ENCODE results near the gene CELA3A. TPM values are rescaled to one million over a fixed set of nuclear protein-coding genes. Genes with fewer than 3 reads are reported as not detected.

The CELA3A gene
- total RNA-seq, 1 donor from 2014 or later = not detected

- Mint-ChIP-seq H3K4me3 (ENCODE audit: unreplicated experiment) (peak overlapping the region; percentile 30), H3K27ac (ENCODE audit: unreplicated experiment) (no peak overlapping the region), H3K36me3 (ENCODE audit: low read depth, unreplicated experiment) (peaks cover 4% of the 10 kb centered on the region), H3K27me3 (ENCODE audit: low read depth, unreplicated experiment) (no peaks in the 10 kb centered on the region), H3K4me1 (ENCODE audit: low read depth, unreplicated experiment) (peaks cover 23% of the 10 kb centered on the region), H3K9me3 (ENCODE audit: unreplicated experiment) (no peaks in the 10 kb centered on the region)
- FAIRE-seq (no peak), DNase-seq (ENCODE audit: low read depth) (no peak)
- Histone ChIP-seq H3K27me3 (ENCODE audit: insufficient read depth, low read length) (no peaks in the 10 kb centered on the region), H3K27ac (ENCODE audit: low read depth, low read length) (no peak overlapping the region), H4K20me1 (ENCODE audit: insufficient read depth, low read length) (peaks cover 85% of the 10 kb centered on the region), H3K4me1 (ENCODE audit: insufficient read depth, low read length) (peaks cover 16% of the 10 kb centered on the region), H3K9me3 (ENCODE audit: insufficient read depth, low read depth, low read length) (no peaks in the 10 kb centered on the region), H3K36me3 (ENCODE audit: insufficient read depth, low read length) (peaks cover 14% of the 10 kb centered on the region), H3K4me2 (ENCODE audit: low read length) (peak overlapping the region; percentile 53), H2AFZ (ENCODE audit: low read depth, low read length) (no peak overlapping the region), H3K9ac (ENCODE audit: low read length) (no peak overlapping the region), H3K79me2 (ENCODE audit: insufficient read depth, low read length) (peaks cover 92% of the 10 kb centered on the region), H3K4me3 (ENCODE audit: insufficient read depth, low read depth, low read length) (no peak overlapping the region)
- TF ChIP-seq CTCF (IDR thresholded peaks at IDR 0.05; ENCODE audit: insufficient read depth, low read depth, low read length) (no peak), EZH2 (IDR thresholded peaks at IDR 0.05; ENCODE audit: insufficient read depth, low read length) (no peak)
Measured at GRCh38 chr1:22056936-22057335, 55.5 kb downstream of the CELA3A start.

GRCh38 chr1:22057861-22058260 lies 56.4 kb downstream of the CELA3A start:
- Histone ChIP-seq H3K9me3 (ENCODE audit: insufficient read depth, low read depth, low read length) (no peaks in the 10 kb centered on the region), H3K4me2 (ENCODE audit: low read length) (no peak overlapping the region), H3K27me3 (ENCODE audit: insufficient read depth, low read length) (no peaks in the 10 kb centered on the region), H3K79me2 (ENCODE audit: insufficient read depth, low read length) (peaks cover 96% of the 10 kb centered on the region), H3K36me3 (ENCODE audit: insufficient read depth, low read length) (peaks cover 14% of the 10 kb centered on the region), H4K20me1 (ENCODE audit: insufficient read depth, low read length) (peaks cover 94% of the 10 kb centered on the region), H2AFZ (ENCODE audit: low read depth, low read length) (no peak overlapping the region), H3K4me3 (ENCODE audit: insufficient read depth, low read depth, low read length) (no peak overlapping the region), H3K9ac (ENCODE audit: low read length) (no peak overlapping the region), H3K27ac (ENCODE audit: low read depth, low read length) (no peak overlapping the region), H3K4me1 (ENCODE audit: insufficient read depth, low read length) (peaks cover 16% of the 10 kb centered on the region)
- Mint-ChIP-seq H3K36me3 (ENCODE audit: low read depth, unreplicated experiment) (peaks cover 4% of the 10 kb centered on the region), H3K4me1 (ENCODE audit: low read depth, unreplicated experiment) (peaks cover 26% of the 10 kb centered on the region), H3K4me3 (ENCODE audit: unreplicated experiment) (no peak overlapping the region), H3K9me3 (ENCODE audit: unreplicated experiment) (no peaks in the 10 kb centered on the region), H3K27ac (ENCODE audit: unreplicated experiment) (peak overlapping the region; percentile 53), H3K27me3 (ENCODE audit: low read depth, unreplicated experiment) (no peaks in the 10 kb centered on the region)
- no peak for FAIRE-seq
- TF ChIP-seq EZH2 (IDR thresholded peaks at IDR 0.05; ENCODE audit: insufficient read depth, low read length) = no peak
- DNase-seq (ENCODE audit: low read depth) = no peak

Other genes starting within 250 kb of the CELA3A start
- gene USP48, start 218.5 kb upstream of the CELA3A start, total RNA-seq = 85.7 and 85.8 TPM in 2 replicates
- 0.14 and 0.22 TPM in 2 replicates for gene LDLRAD2, start 189.4 kb upstream of the CELA3A start, total RNA-seq
- gene HSPG2, start 64.3 kb upstream of the CELA3A start, total RNA-seq = 249 and 262 TPM in 2 replicates
- not detected in 2 replicates for gene CELA3B, start 24.6 kb upstream of the CELA3A start, total RNA-seq
- 346 and 366 TPM in 2 replicates for gene CDC42, start 51.1 kb downstream of the CELA3A start, total RNA-seq
- 0.91 and 1.2 TPM in 2 replicates for gene WNT4, start 141.4 kb downstream of the CELA3A start, total RNA-seq

All from astrocyte (in vitro differentiated cells and primary cell).